H9 (cell line): ENCODE measurements around the gene UBE2E1. TPM values are rescaled to one million over a fixed set of nuclear protein-coding genes. Genes with fewer than 3 reads are reported as not detected.

Experiments used
- DNase-seq: peaks from one replicate; pipeline ENCODE4 v3.0.0-alpha.2; 2017
- H2AFZ ChIP-seq: one replicate; pipeline ENCODE4 v1.6.1; 2013; ENCODE audit warnings: mild to moderate bottlenecking, low read length, control low read depth, moderate library complexity
- H2AK5ac ChIP-seq: 2 replicates; pipeline ENCODE4 v1.6.1; 2013; ENCODE audit warnings: low read length, control low read depth, mixed read lengths; ENCODE audit not compliant: insufficient read length
- H2BK120ac ChIP-seq: one replicate; pipeline ENCODE4 v1.6.1; 2013; ENCODE audit warnings: low read depth, mild to moderate bottlenecking, low read length, control low read depth, inconsistent platforms; ENCODE audit not compliant: poor library complexity, severe bottlenecking
- H2BK12ac ChIP-seq: 2 replicates; pipeline ENCODE4 v1.6.1; 2013; ENCODE audit warnings: low read length, control low read depth, mixed read lengths, low read depth; ENCODE audit not compliant: insufficient read length
- H2BK15ac ChIP-seq: 2 replicates; pipeline ENCODE4 v1.6.1; 2013; ENCODE audit warnings: low read depth, low read length, control low read depth
- H2BK20ac ChIP-seq: one replicate; pipeline ENCODE4 v1.6.1; 2013; ENCODE audit warnings: low read depth, mild to moderate bottlenecking, low read length, control low read depth, inconsistent platforms; ENCODE audit not compliant: poor library complexity, severe bottlenecking
- H2BK5ac ChIP-seq: 2 replicates; pipeline ENCODE4 v1.6.1; 2013; ENCODE audit warnings: low read length, control low read depth, mixed read lengths; ENCODE audit not compliant: insufficient read length
- H3K14ac ChIP-seq: 2 replicates; pipeline ENCODE4 v1.6.1; 2013; ENCODE audit warnings: low read length, control low read depth; ENCODE audit not compliant: insufficient read depth
- H3K18ac ChIP-seq: 2 replicates; pipeline ENCODE4 v1.6.1; 2013; ENCODE audit warnings: low read depth, mild to moderate bottlenecking, mixed read lengths, low read length, control low read depth; ENCODE audit not compliant: insufficient read length
- H3K23ac ChIP-seq: 2 replicates; pipeline ENCODE4 v1.6.1; 2013; ENCODE audit warnings: low read length, control low read depth, mixed read lengths, low read depth; ENCODE audit not compliant: insufficient read length
- H3K23me2 ChIP-seq: 2 replicates; pipeline ENCODE4 v1.6.1; 2013; ENCODE audit warnings: low read depth, mild to moderate bottlenecking, mixed read lengths, low read length, control low read depth; ENCODE audit not compliant: insufficient read length, poor library complexity, severe bottlenecking
- H3K27ac ChIP-seq: 2 replicates; pipeline ENCODE4 v1.5.1; 2013; ENCODE audit warnings: low read length, control low read depth, mixed read lengths, low read depth; ENCODE audit not compliant: insufficient read length
- H3K27me3 ChIP-seq: 2 replicates; pipeline ENCODE4 v1.6.1; 2013; ENCODE audit warnings: low read length, control low read depth, inconsistent platforms; ENCODE audit not compliant: insufficient read depth
- H3K4ac ChIP-seq: 2 replicates; pipeline ENCODE4 v1.6.1; 2013; ENCODE audit warnings: low read depth, mild to moderate bottlenecking, control low read depth, inconsistent platforms, low read length, moderate library complexity
- H3K4me1 ChIP-seq: 2 replicates; pipeline ENCODE4 v1.6.1; 2013; ENCODE audit warnings: low read length, control low read depth, inconsistent platforms; ENCODE audit not compliant: insufficient read depth
- H3K4me2 ChIP-seq: 2 replicates; pipeline ENCODE4 v1.6.1; 2013; ENCODE audit warnings: low read length, control low read depth, mixed read lengths; ENCODE audit not compliant: insufficient read length, insufficient read depth
- H3K56ac ChIP-seq: 2 replicates; pipeline ENCODE4 v1.6.1; 2013; ENCODE audit warnings: low read depth, mild to moderate bottlenecking, mixed read lengths, low read length, control low read depth; ENCODE audit not compliant: insufficient read length
- H3K79me1 ChIP-seq: 2 replicates; pipeline ENCODE4 v1.6.1; 2013; ENCODE audit warnings: low read depth, mild to moderate bottlenecking, moderate library complexity, low read length, control low read depth, inconsistent platforms; ENCODE audit not compliant: insufficient read depth, poor library complexity, severe bottlenecking
- H3K79me2 ChIP-seq: 2 replicates; pipeline ENCODE4 v1.6.1; 2013; ENCODE audit warnings: low read length, control low read depth, inconsistent platforms; ENCODE audit not compliant: insufficient read depth
- H3K9ac ChIP-seq: 2 replicates; pipeline ENCODE4 v1.6.1; 2013; ENCODE audit warnings: low read length, control low read depth, mixed read lengths; ENCODE audit not compliant: insufficient read length; ENCODE audit errors: extremely low read depth
- H3K9me3 ChIP-seq: one replicate; pipeline ENCODE4 v1.6.1; 2013; ENCODE audit warnings: low read depth, low read length, inconsistent platforms; ENCODE audit not compliant: control insufficient read depth
- H3T11ph ChIP-seq: one replicate; pipeline ENCODE4 v1.6.1; 2013; ENCODE audit warnings: mild to moderate bottlenecking, low read length, control low read depth, inconsistent platforms
- H4K20me1 ChIP-seq: one replicate; pipeline ENCODE4 v1.6.1; 2013; ENCODE audit not compliant: control insufficient read depth, insufficient read length, insufficient read depth
- H4K5ac ChIP-seq: 2 replicates; pipeline ENCODE4 v1.6.1; 2013; ENCODE audit warnings: low read depth, mild to moderate bottlenecking, mixed read lengths, low read length, control low read depth; ENCODE audit not compliant: insufficient read length
- H4K8ac ChIP-seq: replicated peaks from 2 replicates; pipeline ENCODE4 v1.6.1; 2013; ENCODE audit warnings: low read length, control low read depth, mixed read lengths, low read depth; ENCODE audit not compliant: insufficient read length
- H4K91ac ChIP-seq: 2 replicates; pipeline ENCODE4 v1.6.1; 2013; ENCODE audit warnings: low read depth, mild to moderate bottlenecking, moderate library complexity, mixed read lengths, low read length, control low read depth; ENCODE audit not compliant: insufficient read length
- H3K27ac Mint-ChIP-seq, 3 experiments: 2 replicates in 2 of 3; 3 replicates in 1 of 3; pipeline ENCODE4 v1.8.0; 2020 to 2021; ENCODE audit warnings: mixed read lengths in 3 of 3, mild to moderate bottlenecking in 1 of 3, moderate library complexity in 1 of 3
- H3K27me3 Mint-ChIP-seq: 2 replicates; pipeline ENCODE4 v1.8.0; 2021; ENCODE audit warnings: low read depth, mild to moderate bottlenecking, moderate library complexity, mixed read lengths
- H3K36me3 Mint-ChIP-seq, 3 experiments: 2 replicates in 2 of 3; 3 replicates in 1 of 3; pipeline ENCODE4 v1.8.0; 2020 to 2021; ENCODE audit warnings: low read depth in 3 of 3, mixed read lengths in 3 of 3; ENCODE audit not compliant: insufficient read depth in 1 of 3
- H3K4me1 Mint-ChIP-seq, 2 experiments: 2 replicates each; pipeline ENCODE4 v1.8.0; 2020; ENCODE audit warnings: mixed read lengths in 2 of 2
- H3K4me3 Mint-ChIP-seq, 2 experiments: 2 replicates in 1 of 2; 3 replicates in 1 of 2; pipeline ENCODE4 v1.8.0; 2020 to 2021; ENCODE audit warnings: mild to moderate bottlenecking in 2 of 2, mixed read lengths in 2 of 2, moderate library complexity in 1 of 2
- H3K9me3 Mint-ChIP-seq, 2 experiments: 2 replicates in 1 of 2; 3 replicates in 1 of 2; pipeline ENCODE4 v1.8.0; 2020; ENCODE audit warnings: mild to moderate bottlenecking in 2 of 2, mixed read lengths in 2 of 2, moderate library complexity in 1 of 2
- CTCF ChIP-seq: fragments of 200-600 bp; sonication (generic); conservative IDR thresholded peaks from 3 replicates; pipeline ENCODE4 v1.8.0; 2021; ENCODE audit warnings: antibody characterized with exemption, mild to moderate bottlenecking
- WGBS: extraction: QIAGEN DNeasy Blood & Tissue Kit; methylation state at CpG from one replicate; pipeline ENCODE4 v1.1.7; 2013; ENCODE audit warnings: missing lambda C conversion rate, low lambda C conversion rate, mixed read lengths; ENCODE audit not compliant: insufficient read length; ENCODE audit errors: extremely low coverage; 5-methylcytosine and 5-hydroxymethylcytosine counted together
- total RNA-seq: library from RNA; stranded (reverse); gene quantifications from 2 replicates; pipeline ENCODE4 v1.2.1, GENCODE V29; 2021

UBE2E1 gene
- total RNA-seq, 1 experiment from 2014 or later = 142 TPM

DNA sequence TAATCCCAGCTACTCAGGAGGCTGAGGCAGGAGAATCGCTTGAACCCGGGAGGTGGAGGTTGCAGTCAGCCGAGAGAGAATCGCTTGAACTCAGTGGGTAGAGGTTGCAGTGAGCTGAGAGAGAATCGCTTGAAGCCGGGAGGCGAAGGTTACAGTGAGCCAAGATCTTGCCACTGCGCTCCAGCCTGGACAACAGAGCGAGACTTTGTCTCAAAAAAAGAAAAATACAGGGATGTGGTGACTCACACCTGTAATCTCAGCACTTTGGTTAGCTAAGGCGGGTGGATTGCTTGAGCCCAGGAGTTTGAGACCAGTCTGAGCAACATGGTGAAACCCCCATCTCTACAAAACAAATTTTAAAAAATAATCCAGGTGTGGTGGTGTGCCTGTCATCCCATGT is 26.8 kb downstream of the UBE2E1 start:
- H4K20me1 ChIP-seq = no peaks in the 10 kb centered on the region
- no peak overlapping the region for H3K56ac ChIP-seq
- H3K18ac ChIP-seq = no peak overlapping the region
- no peak for TF ChIP-seq CTCF
- H3K23ac ChIP-seq = no peak overlapping the region
- H3K4ac ChIP-seq = no peak overlapping the region
- H3T11ph ChIP-seq = no peak overlapping the region
- H3K9me3 ChIP-seq = no peaks in the 10 kb centered on the region
- H3K4me1 ChIP-seq = no peaks in the 10 kb centered on the region; the same call in 1 of the 2 replicates
- no peak overlapping the region for H2BK120ac ChIP-seq
- H4K8ac ChIP-seq = no peak overlapping the region
- no CpG with 5 or more reads among the region's 10 CpGs for whole genome bisulfite sequencing
- H3K27me3 ChIP-seq = no peaks in the 10 kb centered on the region
- peaks cover 40 to 47% of the 10 kb centered on the region in 2 experiments for H3K4me1 Mint-ChIP-seq
- H3K14ac ChIP-seq = no peak overlapping the region
- no peak for DNase-seq
- H3K27ac Mint-ChIP-seq = peak overlapping the region; percentile 24 to 85 (median 57); a peak in 3 of 7 replicates
- no peak overlapping the region for H2BK12ac ChIP-seq
- H4K5ac ChIP-seq = no peak overlapping the region
- H3K27me3 Mint-ChIP-seq = no peaks in the 10 kb centered on the region
- H2AK5ac ChIP-seq = no peak overlapping the region
- H3K79me2 ChIP-seq = peaks cover 3% of the 10 kb centered on the region; the same call in 1 of the 2 replicates
- H2BK5ac ChIP-seq = no peak overlapping the region
- no peak overlapping the region for H3K4me2 ChIP-seq
- no peak overlapping the region for H2BK20ac ChIP-seq
- no peaks in the 10 kb centered on the region for H3K9me3 Mint-ChIP-seq
- no peak overlapping the region for H4K91ac ChIP-seq
- peaks cover 2 to 4% (median 3%) of the 10 kb centered on the region in 3 experiments; a peak in 4 of 7 replicates for H3K36me3 Mint-ChIP-seq
- H2AFZ ChIP-seq = no peak overlapping the region
- peaks cover 8% of the 10 kb centered on the region for H3K79me1 ChIP-seq
- H3K4me3 Mint-ChIP-seq = no peak overlapping the region
- H3K23me2 ChIP-seq = no peaks in the 10 kb centered on the region
- H3K27ac ChIP-seq = no peak overlapping the region
- H2BK15ac ChIP-seq = no peak overlapping the region
- no peak overlapping the region for H3K9ac ChIP-seq
